Endothelial cell of umbilical vein (primary cell): ENCODE results near the gene SLC27A2. TPM values are rescaled to one million over a fixed set of nuclear protein-coding genes. Genes with fewer than 3 reads are reported as not detected.

Experiments
- BruUV-seq: library from RNA; stranded (reverse); fragments of 400-500 nt; replicated peaks from 2 replicates; lab custom pipeline; 2021; lab: Mats Ljungman, UMichigan
- CTCF ChIA-PET: fragments of 300-600, 350-600 bp; sonication (Branson Sonifier 250); formaldehyde crosslinking; loops from one replicate; lab custom pipeline; 2021; ENCODE audit warnings: antibody characterized with exemption, inconsistent platforms; lab: Charles Lee
- POLR2A ChIA-PET: fragments of 300-600, 350-600 bp; sonication (Branson Sonifier 250); formaldehyde crosslinking; loops from one replicate; lab custom pipeline; 2021; ENCODE audit warnings: antibody characterized with exemption, inconsistent platforms; lab: Charles Lee
- DNase-seq: peaks from one replicate; pipeline ENCODE4 v3.0.0-alpha.2; 2011; ENCODE audit warnings: low read depth, low spot score
- FAIRE-seq: peaks from 2 replicates; lab custom pipeline; 2011; peaks lifted over from hg19 to GRCh38; lab: Jason Lieb, UNC
- H2AFZ ChIP-seq: 2 replicates; pipeline ENCODE4 v1.6.0; 2012; ENCODE audit warnings: low read depth, low read length, control low read depth, inconsistent platforms
- H3K27ac ChIP-seq: 2 replicates; pipeline ENCODE4 v1.5.1; 2011; ENCODE audit warnings: low read depth, mild to moderate bottlenecking, control low read depth, low read length, moderate library complexity; ENCODE audit not compliant: insufficient read depth
- H3K27me3 ChIP-seq, 2 experiments: 2 replicates each; pipeline versions ENCODE4 v1.6.0 to v1.6.1; 2011; ENCODE audit warnings: low read length in 2 of 2, mixed read lengths in 1 of 2; ENCODE audit not compliant: control insufficient read depth in 2 of 2, insufficient read depth in 2 of 2
- H3K36me3 ChIP-seq, 2 experiments: 2 replicates in 1 of 2; 3 replicates in 1 of 2; pipeline ENCODE4 v1.5.1; 2011; ENCODE audit warnings: low read length in 2 of 2, mild to moderate bottlenecking in 1 of 2, moderate library complexity in 1 of 2; ENCODE audit not compliant: control insufficient read depth in 2 of 2, insufficient read depth in 2 of 2; ENCODE audit errors: extremely low read depth in 1 of 2
- H3K4me1 ChIP-seq: 3 replicates; pipeline ENCODE4 v1.5.1; 2011; ENCODE audit warnings: mild to moderate bottlenecking, low read length; ENCODE audit not compliant: control insufficient read depth, insufficient read depth; ENCODE audit errors: extremely low read depth
- H3K4me2 ChIP-seq: 2 replicates; pipeline ENCODE4 v1.6.1; 2011; ENCODE audit warnings: low read length, control low read depth, mixed read lengths; ENCODE audit not compliant: insufficient read depth
- H3K4me3 ChIP-seq, 3 experiments: fragments of 200-600 bp in 1 of 3; sonication (generic), shearing (Covaris generic) in 1 of 3; replicated peaks in 1 of 3; 2 replicates each; pipeline ENCODE4 v1.5.1; 2011 to 2016; ENCODE audit warnings: control low read depth in 3 of 3, low read length in 3 of 3, mild to moderate bottlenecking in 2 of 3, inconsistent platforms in 1 of 3, low read depth in 1 of 3, moderate library complexity in 1 of 3; ENCODE audit not compliant: insufficient read depth in 1 of 3
- H3K79me2 ChIP-seq: 2 replicates; pipeline ENCODE4 v1.6.0; 2012; ENCODE audit warnings: low read length, inconsistent platforms; ENCODE audit not compliant: control insufficient read depth, insufficient read depth
- H3K9ac ChIP-seq: replicated peaks from 2 replicates; pipeline ENCODE3; 2011; ENCODE audit warnings: low read length, control low read depth; ENCODE audit not compliant: insufficient read depth; ENCODE audit errors: extremely low read depth
- H3K9me1 ChIP-seq: replicated peaks from 3 replicates; pipeline ENCODE4 v1.6.0; 2011; ENCODE audit warnings: mild to moderate bottlenecking, low read length; ENCODE audit not compliant: control insufficient read depth, insufficient read depth; ENCODE audit errors: extremely low read depth
- H3K9me3 ChIP-seq: replicated peaks from 2 replicates; pipeline ENCODE4 v1.5.1; 2012; ENCODE audit warnings: low read length, inconsistent platforms; ENCODE audit not compliant: control insufficient read depth, insufficient read depth
- H4K20me1 ChIP-seq: replicated peaks from 2 replicates; pipeline ENCODE3; 2011; ENCODE audit warnings: mild to moderate bottlenecking, low read length; ENCODE audit not compliant: control insufficient read depth, insufficient read depth; ENCODE audit errors: extremely low read depth
- EZH2 ChIP-seq: IDR thresholded peaks from 2 replicates; pipeline ENCODE4 v1.6.1; 2012; ENCODE audit warnings: borderline replicate concordance, low read depth, mild to moderate bottlenecking, moderate library complexity, low read length, inconsistent platforms; ENCODE audit not compliant: severe bottlenecking
- FOS ChIP-seq: IDR thresholded peaks from 2 replicates; pipeline ENCODE4 v1.6.1; 2011; ENCODE audit warnings: mild to moderate bottlenecking, low read length, moderate library complexity, borderline replicate concordance; ENCODE audit not compliant: insufficient read depth
- GATA2 ChIP-seq: IDR thresholded peaks from 2 replicates; pipeline ENCODE4 v1.7.0; 2011; ENCODE audit warnings: low read depth, mild to moderate bottlenecking, moderate library complexity, mixed read lengths, low read length; ENCODE audit not compliant: insufficient read length, insufficient read depth
- JUN ChIP-seq: IDR thresholded peaks from 2 replicates; pipeline ENCODE4 v1.6.1; 2011; ENCODE audit warnings: borderline replicate concordance, low read depth; ENCODE audit not compliant: insufficient read length, insufficient read depth
- MAX ChIP-seq: IDR thresholded peaks from 2 replicates; pipeline ENCODE4 v1.6.1; 2011; ENCODE audit not compliant: insufficient read depth, insufficient read length
- MYC ChIP-seq: IDR thresholded peaks from one replicate; pipeline ENCODE4 v1.6.1; 2011; ENCODE audit warnings: mild to moderate bottlenecking, low read depth, low read length
- POLR2A ChIP-seq: IDR thresholded peaks from 2 replicates; pipeline ENCODE4 v1.6.1; 2012; ENCODE audit warnings: low read depth, mild to moderate bottlenecking, control low read depth, low read length
- POLR2AphosphoS5 ChIP-seq: IDR thresholded peaks from 2 replicates; pipeline ENCODE4 v1.6.1; 2012; ENCODE audit warnings: low read depth, mild to moderate bottlenecking, control low read depth, low read length, moderate library complexity; ENCODE audit not compliant: insufficient read depth
- dilution Hi-C: fragments of 300-500 bp; cut with MboI; formaldehyde crosslinking; loops from one replicate; pipeline ENCODE4 v1.15.0; 2019; ENCODE audit warnings: low sequenced_read_pairs; ENCODE audit not compliant: extremely low pct_ligation_motif_present
- intact Hi-C: fragments of 100-400 bp; cut with micrococcal nuclease; formaldehyde crosslinking; loops from one replicate; pipeline ENCODE4 v1.10.0; 2022
- polyA plus RNA-seq, 4 experiments: library from polyadenylated mRNA; depleted of rRNA in 3 of 4; stranded (reverse) in 3 of 4; unstranded in 1 of 4; fragments of >200 nt; gene quantifications; 2 replicates each; pipeline versions ENCODE4 v1.2.1 to v1.2.3, GENCODE V29; 2011 to 2012; ENCODE audit warnings: missing spikeins in 1 of 4
- small RNA-seq: library from RNA; depleted of rRNA; stranded (forward); fragments of <200 nt; gene quantifications from one replicate; pipeline ENCODE3, GENCODE V24; 2012; ENCODE audit warnings: low replicate concordance, low read depth; ENCODE audit not compliant: insufficient read depth, insufficient read length
- total RNA-seq: library from RNA; stranded (reverse); gene quantifications from 2 replicates; pipeline ENCODE4 v1.2.3, GENCODE V29; 2021
- TF ChIP-seq, protein P1 (sequence below), 2 donors: IDR thresholded peaks; 1 replicate in 1 of 2; 2 replicates in 1 of 2; pipeline ENCODE4 v1.5.1; 2011; ENCODE audit warnings: low read length in 2 of 2, mild to moderate bottlenecking in 2 of 2, moderate library complexity in 2 of 2, control low read depth in 1 of 2, inconsistent platforms in 1 of 2, low read depth in 1 of 2; ENCODE audit not compliant: insufficient read depth in 1 of 2; ENCODE audit errors: extremely low read depth in 1 of 2

Gene SLC27A2
- total and polyA plus RNA-seq, 2 donors (not counting 3 experiments of a cell fraction or from before 2014, with no cell fraction given): not detected

DNA sequence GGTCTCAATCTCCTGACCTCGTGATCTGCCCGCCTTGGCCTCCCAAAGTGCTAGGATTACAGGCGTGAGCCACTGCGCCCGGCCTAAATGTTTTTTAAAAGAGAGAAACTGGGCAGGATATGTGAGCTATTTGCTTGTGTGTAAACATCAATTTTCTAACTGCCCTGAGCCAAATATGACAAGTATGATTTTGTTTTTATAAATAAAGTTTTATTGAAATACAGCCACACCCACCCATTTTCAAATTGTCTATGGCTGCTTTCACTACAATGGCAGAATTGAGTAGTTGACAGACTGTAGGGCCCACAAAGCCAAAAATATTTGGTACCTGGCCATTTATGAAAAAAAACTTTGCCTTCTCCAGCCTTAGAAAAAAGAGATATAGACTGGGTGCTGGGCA is 99.4 kb downstream of the SLC27A2 start:
- intact Hi-C loops: no loop called here

More for the DNA sequence above, 99.4 kb downstream of the SLC27A2 start:
- no peak overlapping the region for H2AFZ ChIP-seq
- H3K4me2 ChIP-seq: no peak overlapping the region
- H3K9me1 ChIP-seq: no peaks in the 10 kb centered on the region
- H3K36me3 ChIP-seq: peaks cover 0 to 7% of the 10 kb centered on the region in 2 experiments
- no peaks in the 10 kb centered on the region for H3K9me3 ChIP-seq
- H3K27me3 ChIP-seq: no peaks in the 10 kb centered on the region
- no peaks in the 10 kb centered on the region for H4K20me1 ChIP-seq
- no peak overlapping the region for H3K4me3 ChIP-seq
- H3K4me1 ChIP-seq: no peaks in the 10 kb centered on the region
- BruUV-seq: no TSS peak
- TF ChIP-seq MAX (no peak), JUN (no peak), GATA2 (no peak), POLR2AphosphoS5 (no peak), MYC (no peak), FOS (no peak), EZH2 (no peak), POLR2A (no peak)
- TF ChIP-seq, protein P1, sequence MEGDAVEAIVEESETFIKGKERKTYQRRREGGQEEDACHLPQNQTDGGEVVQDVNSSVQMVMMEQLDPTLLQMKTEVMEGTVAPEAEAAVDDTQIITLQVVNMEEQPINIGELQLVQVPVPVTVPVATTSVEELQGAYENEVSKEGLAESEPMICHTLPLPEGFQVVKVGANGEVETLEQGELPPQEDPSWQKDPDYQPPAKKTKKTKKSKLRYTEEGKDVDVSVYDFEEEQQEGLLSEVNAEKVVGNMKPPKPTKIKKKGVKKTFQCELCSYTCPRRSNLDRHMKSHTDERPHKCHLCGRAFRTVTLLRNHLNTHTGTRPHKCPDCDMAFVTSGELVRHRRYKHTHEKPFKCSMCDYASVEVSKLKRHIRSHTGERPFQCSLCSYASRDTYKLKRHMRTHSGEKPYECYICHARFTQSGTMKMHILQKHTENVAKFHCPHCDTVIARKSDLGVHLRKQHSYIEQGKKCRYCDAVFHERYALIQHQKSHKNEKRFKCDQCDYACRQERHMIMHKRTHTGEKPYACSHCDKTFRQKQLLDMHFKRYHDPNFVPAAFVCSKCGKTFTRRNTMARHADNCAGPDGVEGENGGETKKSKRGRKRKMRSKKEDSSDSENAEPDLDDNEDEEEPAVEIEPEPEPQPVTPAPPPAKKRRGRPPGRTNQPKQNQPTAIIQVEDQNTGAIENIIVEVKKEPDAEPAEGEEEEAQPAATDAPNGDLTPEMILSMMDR (IDR thresholded peaks at IDR 0.05; ENCODE audit: extremely low read depth in 1 of 2, insufficient read depth in 1 of 2, low read depth in 1 of 2, low read length in 2 of 2): no peak
- ChIA-PET POLR2A (no interaction called here), CTCF (interaction anchor here (1.2 kb wide), 1 partner anchor 36 kb away, joined by 4 read pairs; no protein-coding TSS in a partner anchor)
- dilution Hi-C loops: no loop called here
- DNase-seq (no peak), FAIRE-seq (no peak)
- no peaks in the 10 kb centered on the region for H3K79me2 ChIP-seq
- no peak overlapping the region for H3K9ac ChIP-seq
- H3K27ac ChIP-seq: no peak overlapping the region

Small RNA genes within 50 kb of the gene (small RNA-seq; reads per million reads assigned to genes)
- not detected for gene RF00019

Other genes with a start within 250 kb of the SLC27A2 start
- not detected in 2 replicates for gene ATP8B4, start 63.0 kb upstream of the SLC27A2 start, total RNA-seq
- 0.08 TPM in 1 of 2 replicates, not detected in the other for gene ATP8B4, start 63.0 kb upstream of the SLC27A2 start, polyA plus RNA-seq
- gene HDC, start 83.5 kb downstream of the SLC27A2 start, total RNA-seq: not detected in 2 replicates
- gene HDC, start 83.5 kb downstream of the SLC27A2 start, polyA plus RNA-seq: not detected in 2 replicates
- 57.8 and 59.7 TPM in 2 replicates for gene GABPB1, start 173.0 kb downstream of the SLC27A2 start, total RNA-seq
- gene GABPB1, start 173.0 kb downstream of the SLC27A2 start, polyA plus RNA-seq: 39.7 and 42.3 TPM in 2 replicates
- 44.8 and 47.0 TPM in 2 replicates for gene USP8, start 242.2 kb downstream of the SLC27A2 start, total RNA-seq
- 14.0 and 19.0 TPM in 2 replicates for gene USP8, start 242.2 kb downstream of the SLC27A2 start, polyA plus RNA-seq